Measurements from ENCODE around the gene ABITRAM.
"Not testable (repeated sequence)": the region's sequence is repeated elsewhere in the genome, so short reads cannot be mapped to it uniquely, and the experiment has no call there.

The ABITRAM gene

GRCh38 chr9:108928386-108928785 is 5.8 kb upstream of the ABITRAM start:
- DNase-seq (ENCODE audit: low spot score), result no peak

GRCh38 chr9:108933231-108933717 is 926 bp upstream of the ABITRAM start:
- DNase-seq (ENCODE audit: low spot score), result peak; percentile 24

- peak; percentile 97 for DNase-seq (ENCODE audit: low spot score)
Measured at GRCh38 chr9:108933718-108934322, 380 bp upstream of the ABITRAM start, which contains the start of gene ELP1. Gene ELP1 (minus strand): TSS chr9:108934124. CDS start chr9:108931146, 2,978 bp downstream.

GRCh38 chr9:108937561-108938305 is 3.5 kb downstream of the ABITRAM start:
- no peak for DNase-seq (ENCODE audit: low spot score)

GRCh38 chr9:108939975-108940374 is 5.8 kb downstream of the ABITRAM start:
- no peak for DNase-seq (ENCODE audit: low spot score)

- DNase-seq (ENCODE audit: low spot score), result no peak
Measured at GRCh38 chr9:108950168-108950567, 16.0 kb downstream of the ABITRAM start.

GRCh38 chr9:108951578-108951977 is 17.4 kb downstream of the ABITRAM start:
- DNase-seq (ENCODE audit: low spot score), result no peak

GRCh38 chr9:108953983-108954574 is 19.9 kb downstream of the ABITRAM start:
- DNase-seq (ENCODE audit: low spot score), result peak; percentile 66

GRCh38 chr9:108956022-108956630 is 21.9 kb downstream of the ABITRAM start:
- peak; percentile 42 for DNase-seq (ENCODE audit: low spot score)

- DNase-seq (ENCODE audit: low spot score), result no peak
Measured at GRCh38 chr9:108956631-108957026, 22.4 kb downstream of the ABITRAM start.

- DNase-seq (ENCODE audit: low spot score), result no peak
Measured at GRCh38 chr9:108960331-108960730, 26.1 kb downstream of the ABITRAM start.

- DNase-seq (ENCODE audit: low spot score), result no peak
Measured at GRCh38 chr9:108961151-108961550, 27.0 kb downstream of the ABITRAM start.

GRCh38 chr9:108963459-108964143 is 29.4 kb downstream of the ABITRAM start:
- DNase-seq (ENCODE audit: low spot score), result no peak

- no peak for DNase-seq (ENCODE audit: low spot score)
Measured at GRCh38 chr9:108967916-108968315, 33.7 kb downstream of the ABITRAM start.

- DNase-seq (ENCODE audit: low spot score), result not testable (repeated sequence)
Measured at GRCh38 chr9:108971392-108971791, 37.2 kb downstream of the ABITRAM start.

- DNase-seq (ENCODE audit: low spot score), result no peak
Measured at GRCh38 chr9:108972186-108972585, 38.0 kb downstream of the ABITRAM start.

GRCh38 chr9:108972626-108973209 is 38.5 kb downstream of the ABITRAM start:
- DNase-seq (ENCODE audit: low spot score), result no peak

GRCh38 chr9:108973895-108974294 is 39.7 kb downstream of the ABITRAM start:
- DNase-seq (ENCODE audit: low spot score), result no peak

GRCh38 chr9:108978205-108978604 is 44.0 kb downstream of the ABITRAM start:
- no peak for DNase-seq (ENCODE audit: low spot score)

GRCh38 chr9:108980893-108981292 is 46.7 kb downstream of the ABITRAM start:
- DNase-seq (ENCODE audit: low spot score), result no peak

- DNase-seq (ENCODE audit: low spot score), result no peak
Measured at GRCh38 chr9:108983885-108984284, 49.7 kb downstream of the ABITRAM start.

Measured in COLO829 (cell line).